Erythroblast (primary cell): Measurements from ENCODE around the gene FADS6.

Experiments
- GATA1 ChIP-seq: IDR thresholded peaks from 2 replicates; pipeline ENCODE4 v1.6.1; 2011; ENCODE audit warnings: low read depth, mild to moderate bottlenecking, control low read depth, low read length, moderate library complexity
- POLR2A ChIP-seq: IDR thresholded peaks from 2 replicates; pipeline ENCODE4 v1.6.1; 2011; ENCODE audit warnings: mild to moderate bottlenecking, low read length

DNA sequence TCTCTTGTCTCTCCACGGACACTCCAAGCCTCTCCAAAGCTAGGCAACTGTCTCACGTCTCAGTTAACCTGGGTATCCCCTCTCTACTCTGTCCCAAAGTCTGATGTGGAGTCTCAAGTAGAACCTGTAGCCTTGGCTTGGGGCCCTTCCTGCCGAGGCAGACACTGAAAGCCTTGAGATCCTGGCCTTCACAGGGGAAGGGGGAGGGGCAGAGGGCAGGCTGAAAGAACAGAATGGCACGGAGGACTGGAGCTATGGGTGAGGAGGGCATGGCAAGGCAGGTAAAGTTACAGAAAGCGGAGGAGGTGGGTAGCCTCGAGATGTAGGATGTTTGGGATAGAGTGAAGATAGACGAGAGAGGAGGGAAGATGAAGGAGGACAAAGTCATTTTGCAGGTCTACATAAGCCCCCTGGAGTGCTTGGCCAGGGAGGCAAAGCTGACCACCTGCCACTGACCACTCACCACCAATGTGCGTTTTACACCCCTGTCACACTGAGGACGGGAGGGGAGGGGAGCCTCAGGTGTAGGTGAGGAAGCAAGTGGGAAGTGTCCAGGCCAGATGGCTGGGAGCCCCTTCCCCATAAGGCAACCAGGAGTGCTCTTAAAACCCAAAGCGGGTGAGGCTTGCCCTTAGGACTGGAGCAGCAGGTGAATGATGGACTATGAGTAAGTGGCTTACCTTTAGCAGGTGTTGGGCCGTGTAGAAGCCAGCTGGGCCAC lies 21.9 kb downstream of the FADS6 start:
- TF ChIP-seq POLR2A: no peak
- TF ChIP-seq GATA1: no peak
